ENCODE data around the gene OAS2.

Gene OAS2

DNA sequence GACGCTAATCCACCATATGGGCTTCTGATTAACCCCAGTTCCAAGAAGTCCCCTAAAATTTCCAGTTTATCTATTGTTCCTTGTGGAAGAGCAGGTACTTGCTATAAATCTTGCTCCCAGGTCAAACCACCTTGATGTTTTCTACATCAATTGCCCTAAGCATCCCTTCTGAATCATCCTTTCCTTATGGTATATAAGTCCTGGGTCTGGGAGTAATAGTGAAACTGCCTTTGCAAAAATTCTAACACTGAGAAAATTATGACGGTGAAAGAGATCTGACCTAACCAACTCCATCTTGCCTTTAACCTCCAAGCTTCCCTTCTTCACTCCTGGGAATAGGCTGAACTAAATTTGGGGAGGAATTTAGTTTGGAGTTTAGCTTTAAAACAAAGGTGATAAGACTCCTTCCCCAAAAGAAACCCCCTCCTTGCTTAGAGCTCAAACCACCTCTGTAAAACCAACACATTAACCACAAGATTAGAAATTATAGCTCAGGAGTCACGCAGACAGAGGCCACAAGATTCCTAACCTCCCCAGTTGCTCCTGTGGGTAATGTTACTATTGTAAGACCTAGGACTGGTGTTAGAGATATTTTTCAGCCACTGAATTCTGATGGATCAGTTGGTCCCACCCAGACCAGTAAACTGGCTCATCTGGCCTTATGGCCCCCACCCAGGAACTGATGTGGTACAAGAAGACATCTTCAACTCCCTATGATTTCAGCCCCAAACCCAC, 44.4 kb downstream of the OAS2 start:
- no peak for DNase-seq

DNA sequence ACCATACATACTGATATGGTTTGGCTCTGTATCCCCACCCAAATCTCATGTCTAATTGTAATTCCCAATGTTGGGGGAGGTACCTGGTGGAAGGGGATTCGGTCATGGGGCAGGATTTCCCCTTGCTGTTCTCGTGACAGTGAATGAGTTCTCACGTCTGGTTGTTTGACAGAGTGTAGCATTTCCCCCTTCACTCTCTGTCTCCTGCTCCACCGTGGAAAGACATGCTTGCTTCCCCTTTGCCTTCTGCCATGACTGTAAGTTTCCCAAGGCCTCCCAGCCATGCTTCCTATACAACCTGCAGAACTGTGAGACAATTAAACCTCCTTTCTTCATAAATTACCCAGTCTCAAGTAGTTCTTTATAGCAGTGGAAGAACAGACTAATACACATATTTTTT, 49.4 kb downstream of the OAS2 start:
- peak in 1 of 2 donors; percentile 14 for DNase-seq

DNA sequence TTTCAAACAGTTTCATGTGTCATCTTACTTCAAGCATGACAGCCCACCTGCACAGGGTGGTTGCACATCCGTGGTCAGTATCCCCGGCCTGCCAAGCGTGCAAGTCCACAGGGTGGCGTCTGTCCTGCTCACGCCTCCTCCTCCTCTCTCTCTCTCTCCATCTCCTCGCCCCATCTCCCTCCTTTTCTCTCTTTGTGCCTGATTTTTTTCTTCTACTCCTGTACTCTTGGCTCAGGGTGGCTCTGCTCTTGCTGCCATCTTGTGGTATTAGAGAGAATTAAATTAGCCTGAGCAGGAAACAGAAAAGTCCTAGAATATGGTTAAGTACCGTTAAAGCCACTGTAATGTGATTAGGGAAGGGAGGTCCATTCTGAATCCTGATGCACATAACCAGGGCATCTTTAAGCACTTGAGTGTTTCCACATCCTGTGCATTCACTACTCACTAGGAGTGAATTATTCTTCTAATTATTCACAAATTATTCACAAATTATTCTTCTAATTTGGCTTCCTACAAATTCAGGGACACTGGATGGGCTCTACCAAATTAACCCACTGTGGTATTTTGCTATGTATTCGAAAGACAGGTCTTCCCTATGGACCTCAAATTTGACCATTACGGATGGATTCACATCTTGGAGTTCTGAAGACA, 52.7 kb downstream of the OAS2 start:
- DNase-seq, result peak; percentile 48 to 50

DNA sequence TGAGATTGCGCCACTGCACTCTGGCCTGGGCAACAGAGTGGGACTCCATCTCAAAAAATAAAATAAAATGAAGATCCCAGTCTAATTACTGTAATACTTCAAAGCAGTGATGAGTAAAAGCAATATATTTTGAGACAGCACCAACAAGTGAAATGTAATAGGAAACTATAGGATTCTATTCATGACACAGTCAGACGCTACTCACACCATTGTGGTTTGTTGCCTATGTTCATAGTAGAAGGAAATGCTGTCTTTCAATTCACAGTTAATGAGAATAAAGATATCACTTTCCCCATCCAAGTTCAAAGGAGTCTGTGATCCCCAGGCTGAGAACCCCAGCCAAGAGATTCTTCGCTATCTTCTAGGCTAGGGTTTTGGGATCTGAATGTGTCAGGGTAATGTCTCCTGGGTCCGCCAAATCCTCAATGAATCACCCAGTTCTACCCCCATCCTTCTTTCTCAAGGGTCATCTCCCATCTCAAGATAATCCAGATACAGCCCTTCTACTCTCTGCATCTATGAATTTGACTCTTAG, 61.7 kb downstream of the OAS2 start:
- DNase-seq, result no peak

DNA sequence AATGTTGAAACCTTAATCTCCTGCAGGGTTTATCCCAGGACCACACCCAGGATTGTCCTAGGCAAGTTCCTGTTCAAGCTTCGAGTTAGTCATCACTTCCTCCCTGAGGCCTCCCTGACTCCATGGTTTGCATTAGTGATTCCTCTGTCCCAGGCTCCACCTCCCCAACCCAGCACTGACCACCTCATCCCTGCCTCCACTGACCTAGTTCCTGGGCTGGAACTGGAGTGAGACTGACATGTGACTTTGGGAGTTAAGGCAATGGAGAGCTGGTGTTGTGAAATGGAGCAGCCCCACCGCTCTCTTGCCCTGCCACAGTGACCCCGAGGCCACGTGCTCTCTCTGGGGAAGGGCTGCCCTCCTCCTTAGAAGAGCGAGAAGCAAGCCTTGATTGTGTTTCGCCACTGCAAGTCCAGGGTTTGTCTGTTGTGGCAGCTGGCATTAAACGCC, 62.4 kb downstream of the OAS2 start:
- peak; percentile 97 to 98 for DNase-seq

DNA sequence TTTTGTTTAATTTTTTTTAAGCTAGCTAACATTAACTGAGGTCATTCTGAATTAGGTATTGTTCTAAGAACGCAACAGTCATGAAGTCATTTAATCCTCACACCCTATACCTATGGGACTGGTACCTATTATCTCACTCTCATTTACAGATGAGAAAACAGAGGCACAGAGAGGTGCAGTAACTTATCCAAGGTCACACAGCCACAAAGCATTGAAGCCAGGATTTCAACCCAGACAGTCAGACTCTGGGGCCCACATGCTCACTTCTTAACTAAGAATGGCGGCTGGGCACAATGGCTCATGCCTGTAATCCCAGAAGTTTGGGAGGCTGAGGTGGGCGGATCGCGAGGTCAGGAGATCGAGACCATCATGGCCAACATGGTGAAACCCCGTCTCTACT, 63.2 kb downstream of the OAS2 start:
- no peak for DNase-seq

DNA sequence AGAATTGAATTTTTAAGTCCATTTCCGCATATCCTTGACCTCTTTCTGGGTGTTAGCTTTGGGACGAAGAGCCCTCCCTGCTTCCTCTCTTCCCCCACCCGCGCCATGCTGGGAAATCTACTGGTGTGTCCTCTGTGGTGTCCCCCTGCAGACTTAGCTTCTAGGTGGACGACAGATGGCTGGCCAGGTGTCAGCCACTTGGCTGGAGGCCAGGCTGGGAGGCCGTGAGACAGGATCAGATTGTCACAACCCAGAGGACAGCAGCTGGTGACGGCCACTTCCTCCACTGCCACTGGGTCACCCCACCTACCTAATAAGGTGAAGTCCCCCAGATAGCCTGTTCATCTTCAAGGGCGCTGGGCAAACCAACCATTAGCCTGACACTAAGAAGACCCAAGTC, 64.9 kb downstream of the OAS2 start:
- no peak for DNase-seq

DNA sequence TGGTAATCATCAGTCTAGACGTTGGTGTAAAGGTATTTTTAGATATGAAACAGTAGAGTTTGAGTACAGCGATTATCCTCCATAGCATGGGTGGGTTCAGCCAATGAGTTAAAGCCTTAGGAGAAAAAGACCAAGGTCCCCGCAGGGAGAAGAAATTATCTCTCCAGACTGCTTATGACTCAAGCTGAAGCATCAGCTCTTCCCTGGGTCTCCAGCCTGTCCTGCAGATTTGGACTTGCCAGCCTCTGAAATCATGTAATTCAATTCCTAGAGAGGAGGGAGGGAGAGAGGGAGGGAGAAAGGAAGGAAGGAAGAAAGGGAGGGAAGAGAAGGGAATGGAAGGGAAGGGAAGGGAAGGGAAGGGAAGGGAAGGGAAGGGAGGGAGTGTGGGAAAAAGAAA, 66.2 kb downstream of the OAS2 start:
- DNase-seq, result no peak

DNA sequence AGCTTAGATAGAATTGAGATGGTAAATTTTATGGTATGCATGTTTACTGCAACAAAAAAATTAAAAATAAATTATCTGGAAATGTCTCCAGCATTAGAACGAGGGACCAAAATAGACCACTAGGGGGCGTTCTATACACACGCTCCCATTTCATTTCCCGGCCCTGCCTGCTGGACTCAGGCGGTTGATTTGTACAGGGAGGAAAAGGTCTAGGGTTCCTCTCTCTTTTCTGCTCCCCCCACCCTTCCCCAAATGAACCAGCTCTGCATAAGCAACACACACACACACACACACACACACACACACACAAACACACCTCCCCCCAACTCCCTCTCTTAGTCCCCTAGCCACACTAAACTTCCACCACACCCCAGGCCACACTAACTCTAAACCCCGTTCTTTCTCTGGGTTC, 70.4 kb downstream of the OAS2 start:
- peak; percentile 76 to 79 for DNase-seq

DNA sequence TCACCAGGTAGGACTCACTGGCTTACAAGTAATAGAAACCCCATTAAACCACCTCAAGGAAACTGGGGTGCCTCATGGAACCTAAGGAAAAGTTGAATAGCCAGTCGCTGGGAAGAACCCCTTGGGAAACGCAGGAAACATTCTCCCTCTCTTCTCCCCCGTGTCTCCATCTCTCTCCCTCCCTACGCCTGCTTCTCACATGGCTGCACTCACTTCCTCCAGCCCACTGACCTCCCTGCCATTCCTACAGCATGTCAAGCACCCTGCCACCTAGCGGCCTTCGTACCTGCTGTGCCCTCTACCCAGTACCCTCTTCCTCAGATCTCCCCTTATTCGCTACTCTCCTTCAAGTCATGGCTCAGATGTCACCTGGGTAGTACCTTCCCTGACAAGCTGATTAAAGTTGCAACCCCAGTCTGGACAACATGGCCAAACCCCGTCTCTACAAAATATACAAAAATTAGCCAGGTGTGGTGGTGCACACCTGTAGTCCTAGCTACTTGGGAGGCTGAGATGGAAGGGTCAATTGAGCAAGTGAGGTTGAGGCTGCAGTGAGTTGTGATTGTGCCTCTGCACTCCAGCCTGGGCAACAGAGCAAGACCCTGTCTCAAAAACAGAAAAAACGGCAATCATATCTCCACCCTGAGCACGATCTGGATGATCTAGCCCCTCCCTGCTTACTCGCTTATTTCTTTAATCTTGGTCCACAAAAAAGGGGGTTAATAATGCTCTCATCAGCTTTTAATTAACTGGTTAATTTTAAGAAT, 71.8 kb downstream of the OAS2 start:
- peak in 1 of 2 donors; percentile 49 for DNase-seq

DNA sequence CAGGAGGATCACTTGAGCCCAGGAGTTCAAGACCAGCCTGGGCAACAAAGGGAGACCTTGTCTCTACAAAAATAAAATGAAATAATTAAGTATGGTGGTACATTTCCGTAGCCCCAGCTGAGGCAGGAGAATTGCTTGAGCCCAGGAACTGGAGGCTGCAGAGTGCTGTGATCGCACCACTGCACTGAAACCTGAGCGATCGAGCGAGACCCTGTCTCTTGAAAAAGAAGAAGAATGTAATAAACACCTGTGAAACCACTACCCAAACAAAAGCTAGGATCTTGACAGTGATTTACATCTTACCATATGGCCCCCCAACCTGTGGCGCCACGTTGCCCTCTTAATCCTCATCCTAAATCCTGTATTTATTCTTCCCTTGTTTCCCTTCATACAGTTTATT, 72.5 kb downstream of the OAS2 start:
- DNase-seq, result no peak

DNA sequence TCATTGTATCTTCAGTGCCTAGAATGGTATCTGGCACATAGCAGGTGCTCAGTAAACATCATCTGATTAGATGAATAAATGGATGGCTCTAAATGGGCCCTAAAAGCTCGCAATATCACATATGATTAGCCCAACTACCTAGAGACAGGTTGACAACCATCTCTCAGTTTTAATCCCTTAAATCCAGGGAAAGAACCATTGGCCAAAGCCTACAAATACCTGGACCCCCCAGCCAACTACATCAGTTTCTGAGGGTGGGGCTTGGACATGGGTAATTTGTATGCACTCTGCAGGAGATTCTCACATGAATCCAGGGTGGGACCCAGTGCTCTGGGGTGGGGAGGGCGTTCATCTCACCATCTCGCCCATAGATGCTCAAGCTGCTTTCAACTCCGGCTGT, 73.4 kb downstream of the OAS2 start:
- DNase-seq, result no peak

DNA sequence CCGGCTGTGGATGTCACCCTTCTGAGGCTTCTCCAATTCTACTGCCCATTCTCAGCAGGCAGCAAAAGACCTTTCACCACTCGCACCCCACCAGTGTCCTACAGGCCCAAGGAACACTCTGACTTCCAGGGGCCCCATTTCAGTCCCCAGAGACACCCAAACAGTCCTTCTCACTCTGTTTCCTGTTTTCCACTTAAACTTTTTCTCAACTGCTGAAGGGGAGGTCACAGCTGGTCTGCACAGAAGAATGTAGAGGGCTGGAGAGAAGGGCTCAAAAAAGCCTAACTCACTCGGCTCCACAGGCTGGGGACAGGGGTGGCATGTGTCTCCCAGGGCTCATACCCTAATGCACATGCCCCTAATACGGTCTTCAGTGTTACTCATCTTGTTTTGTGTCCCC, 74.0 kb downstream of the OAS2 start:
- DNase-seq, result no peak

DNA sequence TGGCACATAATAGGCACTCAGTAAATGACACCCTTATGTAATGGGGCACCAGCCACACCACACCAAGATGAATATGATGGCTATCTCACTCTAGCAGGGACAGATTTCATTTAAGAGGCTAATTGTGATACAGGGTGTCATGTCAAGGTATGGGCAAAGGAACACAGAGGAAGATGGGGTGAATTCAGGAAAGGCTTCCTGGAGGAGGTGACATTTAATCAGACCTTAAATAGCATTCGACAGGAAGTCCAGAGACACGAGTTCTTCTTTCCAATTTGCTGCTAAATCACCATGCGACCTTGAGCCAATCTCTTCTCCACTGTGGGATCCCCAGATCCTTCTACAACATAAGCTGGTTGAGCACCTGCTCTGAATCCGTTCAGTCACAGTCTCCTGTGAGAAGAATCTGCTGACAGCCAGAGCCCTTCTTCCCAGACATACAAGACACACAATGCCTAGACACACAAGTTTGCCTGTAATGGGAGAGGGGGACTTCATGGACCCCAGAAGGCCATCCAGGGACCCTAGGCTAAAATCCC, 76.7 kb downstream of the OAS2 start:
- no peak for DNase-seq

DNA sequence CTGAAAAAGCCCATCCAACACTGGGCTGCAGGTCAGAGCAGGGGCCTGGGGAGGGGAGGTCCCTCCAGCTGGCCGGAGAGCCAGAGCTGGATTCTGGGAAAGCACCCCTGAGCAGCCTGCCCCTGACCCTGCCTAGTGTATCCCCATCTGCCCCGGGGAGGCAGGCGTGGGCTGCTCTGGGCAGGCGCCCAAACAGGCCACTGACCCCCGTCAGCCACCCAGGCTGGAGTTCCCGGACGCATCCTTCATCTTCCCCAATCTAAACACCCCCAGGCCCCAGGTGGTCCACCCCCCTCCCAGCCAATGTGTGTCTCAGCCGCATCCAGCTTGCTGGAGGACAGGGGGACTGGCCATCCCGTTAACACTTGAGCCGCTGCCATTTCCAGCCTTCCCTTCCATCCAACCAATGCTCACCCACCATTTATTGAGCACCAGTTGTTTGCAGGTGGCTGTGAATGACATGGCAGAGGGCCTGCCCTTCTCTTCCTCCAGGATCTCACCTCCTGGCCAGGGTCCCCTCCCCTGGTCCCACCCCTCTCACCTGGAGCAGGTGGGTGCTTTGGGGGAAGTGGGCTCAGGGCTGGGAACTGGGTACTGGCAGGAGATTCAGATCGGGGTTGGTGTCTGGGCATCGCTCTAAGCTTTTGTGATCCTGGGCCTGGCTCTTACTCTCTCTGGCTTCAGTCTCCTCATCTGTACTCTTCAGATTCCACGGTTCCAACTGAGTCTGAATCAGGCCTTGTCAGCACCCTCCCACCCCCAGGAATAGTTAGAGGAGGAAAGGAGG, 77.5 kb downstream of the OAS2 start:
- no peak for DNase-seq

DNA sequence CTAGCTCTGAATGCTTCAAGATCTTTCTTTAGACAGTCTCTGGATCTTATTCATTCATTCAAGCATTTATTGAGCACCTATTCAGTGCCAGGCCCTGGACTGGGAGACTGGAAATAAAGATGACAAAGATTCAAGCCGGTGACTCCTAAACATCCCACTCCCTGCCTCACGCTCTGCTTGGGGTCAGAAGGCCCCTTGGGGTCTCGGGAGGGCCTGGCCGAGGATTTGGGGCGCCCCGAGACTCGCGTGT, 78.0 kb downstream of the OAS2 start:
- DNase-seq, result no peak

DNA sequence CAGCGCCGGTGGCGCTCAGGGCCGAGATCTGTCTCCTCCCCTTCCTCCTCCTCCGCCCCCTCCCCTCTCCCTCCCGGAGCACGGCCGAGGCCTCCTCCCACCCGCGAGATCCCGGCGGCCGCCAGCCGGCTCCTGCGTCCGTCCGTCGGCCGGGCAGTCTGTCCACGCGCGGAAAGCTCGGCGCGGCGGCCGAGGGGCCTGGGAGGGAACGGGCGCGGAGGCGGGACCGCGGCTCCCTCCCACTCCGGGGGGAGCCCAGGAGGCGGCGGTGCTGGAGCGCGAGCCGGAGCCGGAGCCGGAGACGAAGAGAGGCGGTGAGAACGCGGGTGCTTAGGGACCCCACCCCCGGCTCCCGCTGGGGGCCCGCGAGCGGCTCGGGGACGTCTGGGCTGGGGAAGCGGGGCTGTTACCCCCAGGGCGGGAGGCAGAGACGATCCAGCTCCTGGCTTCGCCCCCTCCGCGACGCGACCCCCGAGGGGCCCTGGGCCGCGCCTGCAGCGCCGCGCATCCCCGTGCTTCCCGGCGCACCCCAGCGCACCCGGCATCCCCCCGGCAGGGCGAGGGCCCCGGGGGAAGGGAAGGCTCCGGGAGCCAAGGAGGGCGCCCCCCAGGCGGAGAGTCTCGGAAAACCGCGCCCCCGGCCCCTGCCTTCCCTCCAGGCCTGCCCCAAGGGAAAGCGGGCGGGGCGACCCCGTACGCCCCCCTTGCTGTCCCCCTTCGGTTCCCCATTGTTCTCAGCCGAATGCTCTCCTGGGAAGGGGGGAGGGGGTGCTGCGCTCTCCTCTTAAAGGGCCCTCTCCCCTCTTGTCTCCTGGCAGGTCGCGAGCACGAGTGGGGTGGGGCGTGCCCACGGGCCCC, 78.5 kb downstream of the OAS2 start, which contains the start of gene DTX1:
DTX1 (plus strand) TSS at position 100 of the 858 bp plus-strand sequence. CDS start 1,463 bp downstream, outside the sequence.
- no peak for DNase-seq

DNA sequence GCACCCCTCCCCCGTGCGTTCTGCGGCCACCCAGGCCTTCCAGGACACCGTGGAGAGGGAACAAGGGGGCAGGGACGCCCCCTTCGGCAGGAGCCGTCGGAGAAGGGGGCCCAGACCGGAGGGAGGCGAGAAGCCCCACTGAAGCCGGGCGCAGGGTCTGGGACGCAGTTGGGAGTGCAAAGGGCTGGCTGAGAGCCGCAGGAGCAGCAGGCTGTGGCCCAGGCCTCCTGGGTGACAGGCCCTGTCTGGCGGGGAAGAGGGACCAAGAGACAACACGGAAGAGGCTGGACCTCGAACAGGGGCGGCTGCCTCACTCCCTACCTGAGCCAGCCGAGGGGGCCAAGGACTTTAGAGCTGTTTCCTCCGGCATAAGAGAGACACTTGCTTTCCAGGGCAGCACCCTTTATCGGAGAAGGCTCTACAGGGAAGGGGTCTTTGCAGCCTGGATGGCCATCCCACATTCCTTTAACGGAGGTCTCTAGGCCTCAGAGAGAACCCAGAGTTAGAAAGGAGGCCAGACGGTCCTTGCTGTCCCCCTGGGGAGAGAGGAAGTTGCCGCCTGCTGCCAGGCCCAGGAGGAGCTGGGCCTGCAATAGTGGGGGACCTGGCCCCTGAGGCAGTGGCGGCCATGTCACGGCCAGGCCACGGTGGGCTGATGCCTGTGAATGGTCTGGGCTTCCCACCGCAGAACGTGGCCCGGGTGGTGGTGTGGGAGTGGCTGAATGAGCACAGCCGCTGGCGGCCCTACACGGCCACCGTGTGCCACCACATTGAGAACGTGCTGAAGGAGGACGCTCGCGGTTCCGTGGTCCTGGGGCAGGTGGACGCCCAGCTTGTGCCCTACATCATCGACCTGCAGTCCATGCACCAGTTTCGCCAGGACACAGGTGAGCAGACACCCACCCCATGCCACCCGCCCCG, 79.5 kb downstream of the OAS2 start:
- no peak for DNase-seq

DNA sequence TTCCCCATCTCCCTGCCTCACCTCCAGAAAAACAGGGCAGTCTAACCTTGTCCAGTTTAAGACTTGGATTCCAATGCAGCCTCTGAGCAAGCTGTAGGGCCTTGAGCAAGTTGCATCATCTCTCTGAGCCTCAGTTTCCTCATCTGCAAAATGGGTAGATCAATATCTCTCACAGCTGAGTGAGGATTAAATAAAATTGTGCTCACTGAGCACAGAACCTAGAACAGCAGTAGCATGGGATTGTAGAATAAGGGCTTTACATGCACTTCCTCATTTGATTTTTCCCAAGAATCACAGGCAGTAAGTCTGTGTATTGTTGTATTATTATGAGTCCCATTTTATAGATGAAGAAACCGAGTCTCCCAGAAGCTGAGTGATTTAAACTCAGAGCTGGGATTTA, 80.2 kb downstream of the OAS2 start:
- DNase-seq, result peak in 1 of 2 donors; percentile 16

DNA sequence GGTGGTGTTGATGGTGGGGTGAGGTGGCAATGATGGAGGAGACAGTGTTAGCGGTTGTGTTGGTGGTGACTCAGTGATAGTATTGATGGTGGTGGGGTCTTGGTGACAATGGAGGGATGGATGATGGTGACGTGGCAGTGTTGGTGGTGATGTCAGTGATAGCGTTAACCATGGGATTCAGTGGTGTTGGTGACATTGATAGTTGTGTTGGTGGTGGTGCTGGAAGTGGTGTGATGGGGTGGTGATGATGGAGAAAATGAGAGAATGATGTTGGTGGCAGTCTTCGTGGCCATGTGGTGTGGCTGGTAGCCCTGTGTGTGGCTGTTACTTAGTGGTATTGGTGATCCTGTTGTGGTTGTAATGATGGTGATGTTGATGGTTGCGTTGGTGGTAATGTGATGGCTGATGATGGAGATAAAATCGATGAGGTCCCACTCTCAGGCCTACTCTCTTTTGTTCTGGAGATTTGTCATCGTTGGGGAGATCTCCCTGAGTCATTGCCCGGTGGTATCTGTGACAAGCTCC, 80.8 kb downstream of the OAS2 start:
- no peak for DNase-seq

All from inflammatory macrophage (primary cell).